Colonic mucosa (tissue), 4 donors: ENCODE data around the gene SLC35F1. TPM values are rescaled to one million over a fixed set of nuclear protein-coding genes. Genes with fewer than 3 reads are reported as not detected.

Experiments used
- DNase-seq: peaks from one replicate; pipeline ENCODE4 v3.0.0-alpha.2; 2020
- H3K27ac ChIP-seq: fragments of 200-600 bp; one replicate; pipeline ENCODE4 v1.8.0; 2021
- H3K27me3 ChIP-seq: fragments of 200-600 bp; one replicate; pipeline ENCODE4 v1.8.0; 2021
- H3K36me3 ChIP-seq: fragments of 200-600 bp; one replicate; pipeline ENCODE4 v1.8.0; 2021
- H3K4me1 ChIP-seq: fragments of 200-600 bp; one replicate; pipeline ENCODE4 v1.8.0; 2021; ENCODE audit warnings: mild to moderate bottlenecking
- H3K4me3 ChIP-seq: fragments of 200-600 bp; one replicate; pipeline ENCODE4 v1.8.0; 2021
- H3K9ac ChIP-seq, 2 donors: one replicate each; pipeline ENCODE4 v1.7.0; 2013; ENCODE audit warnings: control low read depth in 2 of 2, low read depth in 2 of 2, low read length in 2 of 2
- H3K9me3 ChIP-seq: fragments of 200-600 bp; one replicate; pipeline ENCODE4 v1.8.0; 2021
- intact Hi-C: fragments of 100-400 bp; cut with DNase I; formaldehyde crosslinking; loops from one replicate; pipeline ENCODE4 v1.14.1; 2022
- total RNA-seq, 2 donors: library from RNA; stranded (reverse); fragmentation: NEBNext Ultra II Directional in 1 of 2; extraction: Animal tissue kit (Norgen Biotek cat#: 25700) in 1 of 2; gene quantifications; one replicate each; pipeline ENCODE4 v1.2.1, GENCODE V29; 2021
- TF ChIP-seq, protein P1 (sequence below): fragments of 200-600 bp; IDR thresholded peaks from one replicate; pipeline ENCODE4 v1.8.0; 2022; ENCODE audit warnings: antibody characterized with exemption, mild to moderate bottlenecking
- donor health status: healthy.
- donor health status: DM: no; HTN: no; CAD: no.
- donor health status: DM: no; HTN: no; CAD: no.

Gene SLC35F1
- total RNA-seq, 2 donors from 2014 or later, result 0.25 to 1.1 TPM

GRCh38 chr6:117918454-117918853, 11.4 kb downstream of the SLC35F1 start:
- no peaks in the 10 kb centered on the region for H3K27me3 ChIP-seq
- no peaks in the 10 kb centered on the region for H3K36me3 ChIP-seq
- H3K4me3 ChIP-seq, result no peak overlapping the region
- no peaks in the 10 kb centered on the region for H3K9me3 ChIP-seq
- no peak overlapping the region for H3K9ac ChIP-seq
- intact Hi-C loops, result no loop called here
- DNase-seq, result no peak
- TF ChIP-seq, protein P1, sequence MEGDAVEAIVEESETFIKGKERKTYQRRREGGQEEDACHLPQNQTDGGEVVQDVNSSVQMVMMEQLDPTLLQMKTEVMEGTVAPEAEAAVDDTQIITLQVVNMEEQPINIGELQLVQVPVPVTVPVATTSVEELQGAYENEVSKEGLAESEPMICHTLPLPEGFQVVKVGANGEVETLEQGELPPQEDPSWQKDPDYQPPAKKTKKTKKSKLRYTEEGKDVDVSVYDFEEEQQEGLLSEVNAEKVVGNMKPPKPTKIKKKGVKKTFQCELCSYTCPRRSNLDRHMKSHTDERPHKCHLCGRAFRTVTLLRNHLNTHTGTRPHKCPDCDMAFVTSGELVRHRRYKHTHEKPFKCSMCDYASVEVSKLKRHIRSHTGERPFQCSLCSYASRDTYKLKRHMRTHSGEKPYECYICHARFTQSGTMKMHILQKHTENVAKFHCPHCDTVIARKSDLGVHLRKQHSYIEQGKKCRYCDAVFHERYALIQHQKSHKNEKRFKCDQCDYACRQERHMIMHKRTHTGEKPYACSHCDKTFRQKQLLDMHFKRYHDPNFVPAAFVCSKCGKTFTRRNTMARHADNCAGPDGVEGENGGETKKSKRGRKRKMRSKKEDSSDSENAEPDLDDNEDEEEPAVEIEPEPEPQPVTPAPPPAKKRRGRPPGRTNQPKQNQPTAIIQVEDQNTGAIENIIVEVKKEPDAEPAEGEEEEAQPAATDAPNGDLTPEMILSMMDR, result no peak
- no peaks in the 10 kb centered on the region for H3K4me1 ChIP-seq
- H3K27ac ChIP-seq, result no peak overlapping the region

GRCh38 chr6:117919275-117919674, 12.2 kb downstream of the SLC35F1 start:
- Histone ChIP-seq H3K36me3 (no peaks in the 10 kb centered on the region), H3K27me3 (no peaks in the 10 kb centered on the region), H3K4me3 (no peak overlapping the region), H3K27ac (no peak overlapping the region), H3K9me3 (no peaks in the 10 kb centered on the region), H3K9ac (no peak overlapping the region), H3K4me1 (no peaks in the 10 kb centered on the region)
- DNase-seq, result no peak
- TF ChIP-seq, protein P1, result no peak
- intact Hi-C loops, result no loop called here

DNA sequence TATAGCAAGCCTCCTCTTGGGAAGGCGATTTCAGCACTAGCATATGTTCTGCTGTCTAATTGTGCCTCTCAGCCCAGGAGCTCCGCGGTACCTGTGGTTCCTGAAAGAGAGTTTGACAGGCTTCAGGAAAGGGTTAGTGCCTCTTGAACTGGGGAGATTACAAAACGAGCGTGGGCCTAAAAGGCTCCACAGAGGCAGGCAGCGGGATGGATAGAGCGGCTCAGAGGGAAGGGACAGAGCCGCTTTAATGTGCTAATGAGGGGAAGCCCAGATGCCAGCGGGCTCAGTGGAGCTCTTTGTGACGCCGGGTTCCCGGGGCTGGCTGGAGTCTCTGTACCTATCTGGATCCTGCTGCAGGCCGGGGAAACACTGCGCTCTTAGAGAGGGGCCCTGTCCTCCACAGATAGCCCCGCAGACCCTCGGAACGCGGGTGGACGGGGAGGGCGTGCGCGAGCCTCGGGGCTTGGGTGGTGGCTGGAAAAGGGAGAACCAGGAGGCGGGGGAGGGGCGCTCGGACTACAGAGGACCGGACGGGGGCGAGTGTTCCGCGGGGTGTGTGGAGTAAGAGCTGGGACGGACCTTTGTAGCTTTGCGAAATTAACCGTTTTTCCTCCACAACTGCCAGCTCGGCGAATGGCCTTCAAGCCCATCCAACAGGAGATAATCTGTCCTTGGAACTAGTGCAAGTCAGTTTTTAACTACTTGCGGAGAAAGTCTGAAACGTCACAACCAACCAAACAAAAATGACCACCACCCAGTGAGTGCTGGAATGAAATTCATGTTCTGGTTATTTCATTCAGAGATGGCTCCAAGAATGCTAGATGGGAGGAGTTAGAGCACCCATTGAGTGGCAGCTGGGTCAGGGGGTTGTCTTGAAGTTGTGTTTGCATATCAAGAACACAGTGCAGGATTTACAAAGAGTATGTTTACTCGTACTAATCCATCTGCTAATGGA, 13.0 kb downstream of the SLC35F1 start:
- no peaks in the 10 kb centered on the region for H3K4me1 ChIP-seq
- H3K9me3 ChIP-seq, result no peaks in the 10 kb centered on the region
- H3K4me3 ChIP-seq, result no peak overlapping the region
- peak overlapping the region in 1 of 2 donors; percentile 8 for H3K9ac ChIP-seq
- no peak overlapping the region for H3K27ac ChIP-seq
- no peak for DNase-seq
- TF ChIP-seq, protein P1, result no peak
- intact Hi-C loops, result no loop called here
- no peaks in the 10 kb centered on the region for H3K27me3 ChIP-seq
- no peaks in the 10 kb centered on the region for H3K36me3 ChIP-seq

DNA sequence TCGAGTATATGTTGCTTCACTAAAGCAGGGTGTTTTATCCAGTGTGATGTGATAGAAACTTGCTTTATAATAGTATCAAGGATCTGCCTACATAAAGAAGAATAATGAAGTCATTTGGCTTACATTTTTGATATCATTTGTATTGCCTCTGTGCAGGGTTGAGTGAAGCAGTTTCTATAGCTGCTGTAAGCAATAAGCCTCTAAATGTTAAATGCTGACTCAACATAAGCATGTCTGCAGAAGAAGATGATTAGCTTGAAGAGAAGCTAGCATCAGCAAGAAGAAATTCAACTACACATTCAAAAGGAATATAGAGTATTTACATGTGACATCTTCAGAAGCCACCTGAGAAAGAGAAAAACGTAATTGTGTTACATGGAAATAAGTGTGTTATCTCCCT, 17.6 kb downstream of the SLC35F1 start:
- TF ChIP-seq, protein P1, result no peak
- Histone ChIP-seq H3K9ac (no peak overlapping the region), H3K4me3 (no peak overlapping the region), H3K9me3 (no peaks in the 10 kb centered on the region), H3K27me3 (no peaks in the 10 kb centered on the region), H3K27ac (no peak overlapping the region), H3K36me3 (no peaks in the 10 kb centered on the region), H3K4me1 (no peaks in the 10 kb centered on the region)
- DNase-seq, result no peak
- intact Hi-C loops, result no loop called here

DNA sequence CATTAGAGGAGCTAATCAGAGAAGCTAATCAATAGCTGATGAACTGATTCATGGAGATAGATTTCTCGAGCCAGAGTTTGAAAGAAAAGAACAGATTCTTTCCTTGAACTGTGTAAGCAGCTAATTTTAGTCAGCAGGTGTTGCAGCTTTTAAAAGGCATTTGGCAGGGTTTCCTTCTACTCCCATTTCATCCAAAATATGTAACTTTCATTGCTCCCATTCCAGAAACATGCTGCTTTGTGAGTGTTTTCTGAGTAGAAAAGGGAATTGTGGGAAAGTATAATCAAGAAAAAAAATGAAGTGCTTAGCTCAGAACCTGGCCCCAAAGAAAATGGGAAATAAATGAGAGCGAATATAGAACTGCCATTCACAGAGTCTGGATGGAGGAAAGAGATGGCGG, 20.8 kb downstream of the SLC35F1 start:
- Histone ChIP-seq H3K9ac (no peak overlapping the region), H3K27me3 (no peaks in the 10 kb centered on the region), H3K9me3 (no peaks in the 10 kb centered on the region), H3K27ac (no peak overlapping the region), H3K36me3 (no peaks in the 10 kb centered on the region), H3K4me1 (no peaks in the 10 kb centered on the region), H3K4me3 (no peak overlapping the region)
- DNase-seq, result no peak
- TF ChIP-seq, protein P1, result no peak
- intact Hi-C loops, result no loop called here
